A549 (cell line): ENCODE data around the gene FANCC.

ENCODE experiments used
- BHLHE40 ChIP-seq: IDR thresholded peaks from 2 replicates; pipeline ENCODE4 v1.6.1; 2012; ENCODE audit warnings: low read depth, low read length, inconsistent platforms
- CTCF ChIP-seq: fragments of >200 bp; sonication (Bioruptor Twin); formaldehyde crosslinking; IDR thresholded peaks from 3 replicates; pipeline ENCODE4 v1.5.1; 2016
- MAX ChIP-seq: IDR thresholded peaks from 2 replicates; pipeline ENCODE4 v1.6.1; 2012
- PHF8 ChIP-seq: fragments of 200-600 bp; sonication (generic); IDR thresholded peaks from 2 replicates; pipeline ENCODE4 v1.6.1; 2016; ENCODE audit warnings: low read depth, mild to moderate bottlenecking, antibody characterized with exemption, moderate library complexity, borderline replicate concordance
- POLR2A ChIP-seq: IDR thresholded peaks from 2 replicates; pipeline ENCODE4 v1.6.1; 2012; ENCODE audit warnings: mild to moderate bottlenecking, low read length
- POLR2AphosphoS2 ChIP-seq: conservative IDR thresholded peaks from 2 replicates; pipeline ENCODE4 v1.6.1; 2012; ENCODE audit warnings: low read length, improper control_type of control experiment, inconsistent platforms
- RAD21 ChIP-seq, 2 experiments: fragments of >200 bp in 1 of 2; sonication (Bioruptor Twin) in 1 of 2; formaldehyde crosslinking in 1 of 2; IDR thresholded peaks in 1 of 2; conservative IDR thresholded peaks in 1 of 2; 2 replicates in 1 of 2; 3 replicates in 1 of 2; pipeline ENCODE4 v1.6.1; 2012 to 2018; ENCODE audit warnings: inconsistent platforms in 1 of 2

GRCh38 chr9:95132366-95133324, 184.9 kb downstream of the FANCC start:
- TF ChIP-seq POLR2A (no peak), PHF8 (no peak), CTCF (no peak), MAX (no peak), RAD21 (conservative IDR thresholded peaks at IDR 0.05 in 1 of 2, IDR thresholded peaks at IDR 0.05 in 1 of 2) (no peak), POLR2AphosphoS2 (no peak), BHLHE40 (no peak)
